Measurements from ENCODE around the gene SKAP1.

SKAP1 gene

GRCh38 chr17:48180842-48181629, 249.0 kb downstream of the SKAP1 start:
- no peak for DNase-seq (ENCODE audit: low read depth in 1 of 2, low spot score in 1 of 2)
- H3K4me3 ChIP-seq (replicated peaks; ENCODE audit: insufficient read depth, low read length): no peak overlapping the region
- no peak overlapping the region for H3K27ac ChIP-seq (replicated peaks)
- TF ChIP-seq, protein P1, sequence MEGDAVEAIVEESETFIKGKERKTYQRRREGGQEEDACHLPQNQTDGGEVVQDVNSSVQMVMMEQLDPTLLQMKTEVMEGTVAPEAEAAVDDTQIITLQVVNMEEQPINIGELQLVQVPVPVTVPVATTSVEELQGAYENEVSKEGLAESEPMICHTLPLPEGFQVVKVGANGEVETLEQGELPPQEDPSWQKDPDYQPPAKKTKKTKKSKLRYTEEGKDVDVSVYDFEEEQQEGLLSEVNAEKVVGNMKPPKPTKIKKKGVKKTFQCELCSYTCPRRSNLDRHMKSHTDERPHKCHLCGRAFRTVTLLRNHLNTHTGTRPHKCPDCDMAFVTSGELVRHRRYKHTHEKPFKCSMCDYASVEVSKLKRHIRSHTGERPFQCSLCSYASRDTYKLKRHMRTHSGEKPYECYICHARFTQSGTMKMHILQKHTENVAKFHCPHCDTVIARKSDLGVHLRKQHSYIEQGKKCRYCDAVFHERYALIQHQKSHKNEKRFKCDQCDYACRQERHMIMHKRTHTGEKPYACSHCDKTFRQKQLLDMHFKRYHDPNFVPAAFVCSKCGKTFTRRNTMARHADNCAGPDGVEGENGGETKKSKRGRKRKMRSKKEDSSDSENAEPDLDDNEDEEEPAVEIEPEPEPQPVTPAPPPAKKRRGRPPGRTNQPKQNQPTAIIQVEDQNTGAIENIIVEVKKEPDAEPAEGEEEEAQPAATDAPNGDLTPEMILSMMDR (IDR thresholded peaks at IDR 0.05; ENCODE audit: insufficient read depth, low read length): no peak
- TF ChIP-seq SPI1 (IDR thresholded peaks at IDR 0.05; ENCODE audit: borderline replicate concordance, low read depth): no peak
- TF ChIP-seq REST (IDR thresholded peaks at IDR 0.05; ENCODE audit: insufficient replicate concordance, low read depth): no peak
- peaks cover 24% of the 10 kb centered on the region for H3K27me3 ChIP-seq (ENCODE audit: insufficient read depth, poor library complexity, severe bottlenecking)

DNA sequence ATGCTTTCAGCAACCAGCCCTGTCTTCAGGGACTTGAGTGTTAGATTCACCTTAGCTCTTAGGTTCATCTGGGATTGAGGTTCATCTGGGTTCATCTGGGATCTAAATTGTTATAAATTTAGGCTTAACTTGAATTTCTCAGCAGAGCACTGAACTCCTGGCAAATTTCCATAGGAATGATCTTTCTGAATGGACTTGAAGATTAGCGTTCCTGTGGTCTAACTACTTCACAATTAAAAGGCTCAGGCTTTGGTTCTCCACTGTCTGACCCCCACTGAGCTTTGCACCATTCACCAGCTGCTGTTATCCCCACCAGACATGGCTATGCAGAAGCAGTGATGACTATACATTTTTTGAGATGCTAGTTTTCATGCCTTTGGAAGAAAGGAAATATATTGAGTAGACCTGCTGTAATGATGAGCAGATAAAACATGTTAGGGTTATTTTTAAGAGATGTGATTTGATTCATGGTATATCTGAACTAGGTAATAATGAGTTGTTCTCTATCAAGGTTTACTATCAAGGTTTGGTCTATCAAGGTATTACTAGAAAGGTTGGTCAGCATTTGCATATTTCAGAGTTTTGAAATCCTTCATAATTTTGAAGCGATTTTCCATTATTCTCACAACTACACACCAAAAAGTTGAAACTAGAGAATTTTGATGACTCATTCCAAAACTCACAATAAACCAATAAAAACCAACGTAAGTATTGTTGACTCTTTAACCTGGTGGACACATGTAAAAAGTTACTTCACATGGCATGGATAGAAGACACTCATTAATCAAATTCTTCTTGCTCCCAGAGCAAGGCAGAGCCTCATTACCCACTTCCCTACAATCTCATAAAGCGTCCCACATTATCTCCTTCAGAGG, 250.7 kb downstream of the SKAP1 start:
- no peak for DNase-seq (ENCODE audit: low read depth in 1 of 2, low spot score in 1 of 2)
- Histone ChIP-seq H3K27ac (replicated peaks) (no peak overlapping the region), H3K27me3 (ENCODE audit: insufficient read depth, poor library complexity, severe bottlenecking) (peaks cover 27% of the 10 kb centered on the region), H3K4me3 (replicated peaks; ENCODE audit: insufficient read depth, low read length) (no peak overlapping the region)
- TF ChIP-seq REST (IDR thresholded peaks at IDR 0.05; ENCODE audit: insufficient replicate concordance, low read depth): no peak
- TF ChIP-seq SPI1 (IDR thresholded peaks at IDR 0.05; ENCODE audit: borderline replicate concordance, low read depth): no peak
- TF ChIP-seq, protein P1 (IDR thresholded peaks at IDR 0.05; ENCODE audit: insufficient read depth, low read length): no peak
- TF ChIP-seq POLR2AphosphoS5 (IDR thresholded peaks at IDR 0.05; ENCODE audit: low read depth): no peak
- TF ChIP-seq GABPA (IDR thresholded peaks at IDR 0.05; ENCODE audit: low read depth): no peak

DNA sequence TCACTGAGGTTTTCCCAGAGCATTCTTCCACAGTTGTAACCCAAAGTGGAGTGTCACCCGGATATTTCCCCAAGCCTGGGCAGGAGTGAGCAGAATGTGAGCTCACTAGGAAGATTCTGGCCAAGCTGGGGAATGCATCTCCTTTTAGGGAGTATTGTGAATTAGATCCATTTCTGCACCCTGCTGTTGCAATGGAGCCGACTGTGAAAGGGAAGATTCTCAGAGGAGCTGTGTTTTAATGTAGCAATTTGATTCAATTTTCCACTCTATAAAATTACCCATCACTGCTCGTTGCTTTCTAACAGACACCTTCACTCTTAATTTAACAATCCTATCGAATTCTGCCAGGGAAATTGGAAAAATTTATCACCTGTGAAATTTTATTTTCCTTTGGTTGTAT, 251.7 kb downstream of the SKAP1 start:
- Histone ChIP-seq H3K4me3 (replicated peaks; ENCODE audit: insufficient read depth, low read length) (no peak overlapping the region), H3K27me3 (ENCODE audit: insufficient read depth, poor library complexity, severe bottlenecking) (peaks cover 23% of the 10 kb centered on the region), H3K27ac (replicated peaks) (no peak overlapping the region)
- DNase-seq (ENCODE audit: low read depth in 1 of 2, low spot score in 1 of 2): no peak
- TF ChIP-seq GABPA (IDR thresholded peaks at IDR 0.05; ENCODE audit: low read depth) (no peak), POLR2AphosphoS5 (IDR thresholded peaks at IDR 0.05; ENCODE audit: low read depth) (no peak), SPI1 (IDR thresholded peaks at IDR 0.05; ENCODE audit: borderline replicate concordance, low read depth) (no peak), REST (IDR thresholded peaks at IDR 0.05; ENCODE audit: insufficient replicate concordance, low read depth) (no peak)
- TF ChIP-seq, protein P1 (IDR thresholded peaks at IDR 0.05; ENCODE audit: insufficient read depth, low read length): no peak

Data from HL-60 (cell line).